Measurements from ENCODE around the gene IFT122.

DNA sequence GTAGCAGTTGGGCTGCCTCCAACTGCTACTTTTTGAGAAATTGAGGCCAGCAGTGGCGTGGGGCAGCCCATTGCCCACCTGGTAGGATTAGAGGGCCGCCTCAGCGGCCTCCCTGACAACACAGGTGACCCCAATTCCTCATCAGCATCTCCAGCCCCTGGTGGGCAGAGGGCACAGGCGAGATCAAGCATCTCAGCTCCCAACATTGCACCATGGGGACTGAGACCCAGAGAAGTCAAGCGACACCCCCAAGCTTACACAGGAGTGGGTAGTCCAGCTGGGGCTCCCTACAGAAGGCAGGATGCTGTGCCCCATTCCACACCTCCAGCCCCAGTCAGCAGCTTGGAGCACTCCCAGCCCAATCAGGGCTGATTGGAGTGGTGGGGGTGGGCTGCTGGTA lies 102.7 kb downstream of the IFT122 start:
- TF ChIP-seq, protein P1, sequence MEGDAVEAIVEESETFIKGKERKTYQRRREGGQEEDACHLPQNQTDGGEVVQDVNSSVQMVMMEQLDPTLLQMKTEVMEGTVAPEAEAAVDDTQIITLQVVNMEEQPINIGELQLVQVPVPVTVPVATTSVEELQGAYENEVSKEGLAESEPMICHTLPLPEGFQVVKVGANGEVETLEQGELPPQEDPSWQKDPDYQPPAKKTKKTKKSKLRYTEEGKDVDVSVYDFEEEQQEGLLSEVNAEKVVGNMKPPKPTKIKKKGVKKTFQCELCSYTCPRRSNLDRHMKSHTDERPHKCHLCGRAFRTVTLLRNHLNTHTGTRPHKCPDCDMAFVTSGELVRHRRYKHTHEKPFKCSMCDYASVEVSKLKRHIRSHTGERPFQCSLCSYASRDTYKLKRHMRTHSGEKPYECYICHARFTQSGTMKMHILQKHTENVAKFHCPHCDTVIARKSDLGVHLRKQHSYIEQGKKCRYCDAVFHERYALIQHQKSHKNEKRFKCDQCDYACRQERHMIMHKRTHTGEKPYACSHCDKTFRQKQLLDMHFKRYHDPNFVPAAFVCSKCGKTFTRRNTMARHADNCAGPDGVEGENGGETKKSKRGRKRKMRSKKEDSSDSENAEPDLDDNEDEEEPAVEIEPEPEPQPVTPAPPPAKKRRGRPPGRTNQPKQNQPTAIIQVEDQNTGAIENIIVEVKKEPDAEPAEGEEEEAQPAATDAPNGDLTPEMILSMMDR (IDR thresholded peaks at IDR 0.05): no peak
- no peak for TF ChIP-seq POLR2A (IDR thresholded peaks at IDR 0.05)
